Neural cell (in vitro differentiated cells): ENCODE results near the gene TMX4.

Experiments used
- EP300 ChIP-seq: fragments of 450-650 bp; conservative IDR thresholded peaks from 2 replicates; pipeline ENCODE4 v1.6.1; 2014; ENCODE audit warnings: antibody characterized with exemption, mild to moderate bottlenecking, moderate library complexity; ENCODE audit not compliant: poor library complexity, severe bottlenecking
- EZH2 ChIP-seq: fragments of 200-600, 300-800 bp; shearing (Covaris generic), sonication (generic); IDR thresholded peaks from 2 replicates; pipeline ENCODE4 v1.6.1; 2014; ENCODE audit warnings: antibody characterized with exemption, low read length, borderline replicate concordance, mild to moderate bottlenecking; ENCODE audit not compliant: insufficient read depth, poor library complexity, severe bottlenecking
- MXI1 ChIP-seq: fragments of 450-650 bp; conservative IDR thresholded peaks from 2 replicates; pipeline ENCODE4 v1.6.1; 2014; ENCODE audit warnings: antibody characterized with exemption, mild to moderate bottlenecking; ENCODE audit not compliant: poor library complexity, severe bottlenecking
- POLR2AphosphoS5 ChIP-seq: IDR thresholded peaks from 2 replicates; pipeline ENCODE4 v1.6.1; 2012
- RAD21 ChIP-seq: fragments of 450-650 bp; conservative IDR thresholded peaks from 2 replicates; pipeline ENCODE4 v1.6.1; 2014; ENCODE audit warnings: antibody characterized with exemption, mild to moderate bottlenecking, moderate library complexity
- SMC3 ChIP-seq: fragments of 450-650 bp; conservative IDR thresholded peaks from 2 replicates; pipeline ENCODE4 v1.6.1; 2014; ENCODE audit warnings: antibody characterized with exemption, mild to moderate bottlenecking, moderate library complexity; ENCODE audit not compliant: poor library complexity
- TAF1 ChIP-seq: IDR thresholded peaks from 2 replicates; pipeline ENCODE4 v1.6.1; 2012; ENCODE audit warnings: low read depth
- TF ChIP-seq, protein P1 (sequence below): fragments of 450-650 bp; IDR thresholded peaks from 2 replicates; pipeline ENCODE4 v1.5.1; 2014; ENCODE audit warnings: antibody characterized with exemption, mild to moderate bottlenecking, moderate library complexity; ENCODE audit not compliant: poor library complexity, severe bottlenecking

DNA sequence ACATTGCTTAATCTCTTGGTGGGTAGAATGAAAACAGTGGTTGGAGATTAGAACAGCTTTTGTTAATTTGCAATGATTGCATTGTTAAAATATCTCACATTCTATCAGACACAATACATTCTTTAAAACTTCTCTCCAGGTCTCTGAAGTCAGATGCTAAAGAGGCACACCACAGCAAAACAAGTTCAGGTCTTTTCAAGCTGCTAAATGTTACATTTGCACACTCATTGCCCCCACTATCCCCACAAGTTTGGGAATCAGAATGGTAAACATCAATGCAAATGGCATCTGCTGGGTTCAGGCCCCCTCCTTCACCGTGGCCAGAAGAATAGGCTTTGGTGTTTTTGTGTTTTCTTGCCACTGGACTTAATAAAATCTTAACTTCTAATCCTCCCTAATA, 69.2 kb downstream of the TMX4 start:
- TF ChIP-seq, protein P1, sequence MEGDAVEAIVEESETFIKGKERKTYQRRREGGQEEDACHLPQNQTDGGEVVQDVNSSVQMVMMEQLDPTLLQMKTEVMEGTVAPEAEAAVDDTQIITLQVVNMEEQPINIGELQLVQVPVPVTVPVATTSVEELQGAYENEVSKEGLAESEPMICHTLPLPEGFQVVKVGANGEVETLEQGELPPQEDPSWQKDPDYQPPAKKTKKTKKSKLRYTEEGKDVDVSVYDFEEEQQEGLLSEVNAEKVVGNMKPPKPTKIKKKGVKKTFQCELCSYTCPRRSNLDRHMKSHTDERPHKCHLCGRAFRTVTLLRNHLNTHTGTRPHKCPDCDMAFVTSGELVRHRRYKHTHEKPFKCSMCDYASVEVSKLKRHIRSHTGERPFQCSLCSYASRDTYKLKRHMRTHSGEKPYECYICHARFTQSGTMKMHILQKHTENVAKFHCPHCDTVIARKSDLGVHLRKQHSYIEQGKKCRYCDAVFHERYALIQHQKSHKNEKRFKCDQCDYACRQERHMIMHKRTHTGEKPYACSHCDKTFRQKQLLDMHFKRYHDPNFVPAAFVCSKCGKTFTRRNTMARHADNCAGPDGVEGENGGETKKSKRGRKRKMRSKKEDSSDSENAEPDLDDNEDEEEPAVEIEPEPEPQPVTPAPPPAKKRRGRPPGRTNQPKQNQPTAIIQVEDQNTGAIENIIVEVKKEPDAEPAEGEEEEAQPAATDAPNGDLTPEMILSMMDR = no peak
- TF ChIP-seq POLR2AphosphoS5 (no peak), SMC3 (no peak), TAF1 (no peak), RAD21 (no peak), EZH2 (no peak), EP300 (no peak), MXI1 (no peak)
